Panc1 (cell line): ENCODE data around the gene MMP3. TPM values are rescaled to one million over a fixed set of nuclear protein-coding genes. Genes with fewer than 3 reads are reported as not detected.

Experiments
- ATAC-seq: fragments of 200-7000 bp; cut with Tn5 transposase; 2 replicates; pipeline ENCODE4 v1.9.1; 2020; ENCODE audit warnings: mild to moderate bottlenecking, moderate library complexity
- BruUV-seq: library from RNA; stranded (reverse); fragments of 400-500 nt; replicated peaks from 2 replicates; lab custom pipeline; 2021; lab: Mats Ljungman, UMichigan
- CTCF ChIA-PET: fragments of 300-600 bp; sonication (Branson Sonifier 250); formaldehyde crosslinking; loops from one replicate; lab custom pipeline; 2022; ENCODE audit warnings: antibody characterized with exemption; lab: Charles Lee
- POLR2A ChIA-PET: fragments of 300-600 bp; sonication (Branson Sonifier 250); formaldehyde crosslinking; loops from one replicate; lab custom pipeline; 2022; ENCODE audit warnings: antibody characterized with exemption; lab: Charles Lee
- DNase-seq: peaks from one replicate; pipeline ENCODE4 v3.0.0-alpha.2; 2010; ENCODE audit warnings: low read depth, low spot score
- H3K27ac ChIP-seq: 2 replicates; pipeline ENCODE4 v1.5.1; 2011; ENCODE audit warnings: mild to moderate bottlenecking, low read length, inconsistent platforms
- H3K27me3 ChIP-seq: fragments of 200-500 bp; sonication (Bioruptor generic); 2 replicates; pipeline ENCODE4 v1.6.0; 2014; ENCODE audit warnings: low read length, inconsistent platforms; ENCODE audit not compliant: control insufficient read depth, insufficient read depth
- H3K36me3 ChIP-seq: fragments of 200-500 bp; sonication (Bioruptor generic); 2 replicates; pipeline ENCODE4 v1.5.1; 2014; ENCODE audit warnings: inconsistent platforms, mild to moderate bottlenecking, low read length, moderate library complexity; ENCODE audit not compliant: control insufficient read depth, insufficient read depth
- H3K4me1 ChIP-seq: 2 replicates; pipeline ENCODE4 v1.5.1; 2011; ENCODE audit warnings: inconsistent platforms, mild to moderate bottlenecking, low read length, moderate library complexity; ENCODE audit not compliant: control insufficient read depth, insufficient read depth
- H3K4me3 ChIP-seq, 2 experiments: 2 replicates each; pipeline ENCODE4 v1.5.1; 2011 to 2012; ENCODE audit warnings: low read depth in 2 of 2, low read length in 2 of 2, mild to moderate bottlenecking in 2 of 2, inconsistent platforms in 1 of 2, moderate library complexity in 1 of 2
- H3K9me3 ChIP-seq: fragments of 200-500 bp; sonication (Bioruptor generic); 2 replicates; pipeline ENCODE4 v1.5.1; 2014; ENCODE audit warnings: low read depth, mild to moderate bottlenecking, inconsistent platforms, low read length, moderate library complexity; ENCODE audit not compliant: control insufficient read depth, insufficient read depth
- CTCF ChIP-seq: fragments of 450-650 bp; IDR thresholded peaks from 2 replicates; pipeline ENCODE4 v1.5.1; 2017; ENCODE audit warnings: mild to moderate bottlenecking
- POLR2AphosphoS5 ChIP-seq: IDR thresholded peaks from 2 replicates; pipeline ENCODE4 v1.6.1; 2012; ENCODE audit warnings: mild to moderate bottlenecking, low read depth, low read length, moderate library complexity
- REST ChIP-seq, 2 experiments: IDR thresholded peaks; 2 replicates each; pipeline ENCODE4 v1.6.1; 2011 to 2012; ENCODE audit warnings: low read depth in 2 of 2, control low read depth in 1 of 2, low read length in 1 of 2, mild to moderate bottlenecking in 1 of 2, moderate library complexity in 1 of 2; ENCODE audit not compliant: insufficient read depth in 1 of 2
- SIN3A ChIP-seq: IDR thresholded peaks from 2 replicates; pipeline ENCODE4 v1.6.1; 2012; ENCODE audit warnings: low read depth, mild to moderate bottlenecking, low read length, moderate library complexity, borderline replicate concordance; ENCODE audit not compliant: insufficient read depth
- TCF7L2 ChIP-seq: IDR thresholded peaks from 2 replicates; pipeline ENCODE4 v1.6.1; 2011; ENCODE audit warnings: mild to moderate bottlenecking, low read depth, low read length, inconsistent platforms
- in situ Hi-C: cut with HindIII; loops from 2 replicates; pipeline ENCODE4 v1.10.0; 2016; ENCODE audit warnings: low sequenced_read_pairs, low pct_unique_long_range_greater_than_20kb
- intact Hi-C: fragments of 100-400 bp; cut with micrococcal nuclease; formaldehyde crosslinking; loops from one replicate; pipeline ENCODE4 v1.10.0; 2022; ENCODE audit not compliant: unreplicated experiment
- total RNA-seq: library from RNA; stranded (reverse); gene quantifications from one replicate; pipeline ENCODE4 v1.2.1, GENCODE V29; 2021; ENCODE audit not compliant: unreplicated experiment

MMP3 gene
- total RNA-seq, 1 experiment from 2014 or later = not detected

- intact Hi-C loops = no loop called here
- CTCF ChIA-PET = no interaction called here
- BruUV-seq = no TSS peak
- Histone ChIP-seq H3K9me3 (no peaks in the 10 kb centered on the region), H3K27me3 (peaks cover 10% of the 10 kb centered on the region; the same call in 1 of the 2 replicates), H3K27ac (no peak overlapping the region), H3K36me3 (no peaks in the 10 kb centered on the region), H3K4me3 (no peak overlapping the region), H3K4me1 (no peaks in the 10 kb centered on the region)
- ATAC-seq (no peak), DNase-seq (no peak)
- in situ Hi-C loops = no loop called here
- POLR2A ChIA-PET = no interaction called here
- TF ChIP-seq CTCF (no peak), POLR2AphosphoS5 (no peak), SIN3A (no peak), TCF7L2 (no peak), REST (IDR thresholded peaks at IDR 0.05; ENCODE audit: insufficient read depth in 1 of 2, low read depth in 2 of 2, low read length in 1 of 2) (no peak)
Measured at GRCh38 chr11:102868339-102868738, 24.9 kb upstream of the MMP3 start.

- H3K27ac ChIP-seq = no peak overlapping the region
- DNase-seq (no peak), ATAC-seq (no peak)
- peaks cover 8% of the 10 kb centered on the region; the same call in 1 of the 2 replicates for H3K27me3 ChIP-seq
- no TSS peak for BruUV-seq
- no peak overlapping the region for H3K4me3 ChIP-seq
- intact Hi-C loops (no loop called here), in situ Hi-C loops (no loop called here)
- POLR2A ChIA-PET = no interaction called here
- CTCF ChIA-PET = no interaction called here
- H3K36me3 ChIP-seq = no peaks in the 10 kb centered on the region
- no peaks in the 10 kb centered on the region for H3K4me1 ChIP-seq
- no peak for TF ChIP-seq TCF7L2
- TF ChIP-seq POLR2AphosphoS5 = no peak
- TF ChIP-seq SIN3A = no peak
- TF ChIP-seq CTCF = no peak
- no peak for TF ChIP-seq REST (IDR thresholded peaks at IDR 0.05; ENCODE audit: insufficient read depth in 1 of 2, low read depth in 2 of 2, low read length in 1 of 2)
- no peaks in the 10 kb centered on the region for H3K9me3 ChIP-seq
Measured at GRCh38 chr11:102864724-102865123, 21.3 kb upstream of the MMP3 start.
